Sigmoid colon (tissue), 4 donors: ENCODE data around the gene NUP188.

Experiments
- CTCF ChIP-seq, 4 experiments: fragments of 450-650 bp in 3 of 4; fragments of 200-600 bp in 1 of 4; IDR thresholded peaks; one replicate each; pipeline ENCODE4 v1.5.1; 2016 to 2019; ENCODE audit warnings: antibody characterized with exemption in 4 of 4, mild to moderate bottlenecking in 3 of 4, moderate library complexity in 2 of 4
- EP300 ChIP-seq, 4 donors: sonication (generic); formaldehyde crosslinking; IDR thresholded peaks; one replicate each; pipeline ENCODE4 v1.6.1; 2017; ENCODE audit warnings: antibody characterized with exemption in 4 of 4
- POLR2A ChIP-seq, 2 donors: fragments of 450-650 bp; IDR thresholded peaks; one replicate each; pipeline ENCODE4 v1.6.1; 2016; ENCODE audit warnings: antibody characterized with exemption in 2 of 2, mild to moderate bottlenecking in 2 of 2, moderate library complexity in 2 of 2
- POLR2AphosphoS5 ChIP-seq, 4 donors: sonication (generic); formaldehyde crosslinking; IDR thresholded peaks; one replicate each; pipeline ENCODE4 v1.6.1; 2017; ENCODE audit warnings: antibody characterized with exemption in 4 of 4

- TF ChIP-seq POLR2A (IDR thresholded peaks at IDR 0.05) (no peak), EP300 (IDR thresholded peaks at IDR 0.05) (no peak), CTCF (IDR thresholded peaks at IDR 0.05) (no peak), POLR2AphosphoS5 (IDR thresholded peaks at IDR 0.05) (no peak)
These were observed 36.0 kb downstream of the NUP188 start for GRCh38 chr9:128983536-128983935.
